Vagina (tissue), 2 donors: Measurements from ENCODE around the gene LKAAEAR1. TPM values are rescaled to one million over a fixed set of nuclear protein-coding genes. Genes with fewer than 3 reads are reported as not detected.
A peak's percentile ranks its signal among the peaks of the same experiment; 100 is the strongest.

Source experiments
- DNase-seq, 2 donors: peaks; one replicate each; pipeline ENCODE4 v3.0.0-alpha.2; 2017; ENCODE audit errors: extremely low spot score in 2 of 2
- H3K27ac ChIP-seq: fragments of 200-600 bp; sonication (generic); one replicate; pipeline ENCODE4 v1.5.1; 2019
- H3K27me3 ChIP-seq: fragments of 200-600 bp; sonication (generic); one replicate; pipeline ENCODE4 v1.5.1; 2019
- H3K36me3 ChIP-seq, 2 donors: fragments of 200-600 bp; sonication (generic); one replicate each; pipeline ENCODE4 v1.5.1; 2017 to 2019
- H3K4me1 ChIP-seq: fragments of 200-600 bp; sonication (generic); one replicate; pipeline ENCODE4 v1.5.1; 2019
- H3K4me3 ChIP-seq, 2 donors: fragments of 200-600 bp; sonication (generic); 1 replicate in 1 of 2; 2 replicates in 1 of 2; pipeline ENCODE4 v1.5.1; 2016 to 2019
- H3K9me3 ChIP-seq: fragments of 200-600 bp; sonication (generic); one replicate; pipeline ENCODE4 v1.5.1; 2019
- POLR2A ChIP-seq, 2 donors: fragments of 450-650 bp; IDR thresholded peaks; one replicate each; pipeline ENCODE4 v1.6.1; 2017; ENCODE audit warnings: antibody characterized with exemption in 2 of 2, mild to moderate bottlenecking in 2 of 2, moderate library complexity in 2 of 2
- POLR2AphosphoS5 ChIP-seq, 2 donors: sonication (generic); formaldehyde crosslinking; IDR thresholded peaks; one replicate each; pipeline ENCODE4 v1.9.0; 2017; ENCODE audit warnings: antibody characterized with exemption in 2 of 2, mild to moderate bottlenecking in 2 of 2, low read depth in 1 of 2; ENCODE audit not compliant: insufficient read depth in 1 of 2
- intact Hi-C: fragments of 100-400 bp; cut with DNase I; formaldehyde crosslinking; loops from one replicate; pipeline ENCODE4 v1.15.1; 2023
- total RNA-seq: library from RNA; depleted of rRNA; stranded (reverse); fragments of >200 nt; gene quantifications from one replicate; pipeline ENCODE4 v1.2.3, GENCODE V29; 2016
- TF ChIP-seq, protein P1 (sequence below), 3 experiments: fragments of 450-650 bp in 2 of 3; fragments of 200-600 bp in 1 of 3; sonication (generic) in 1 of 3; IDR thresholded peaks; one replicate each; pipeline ENCODE4 v1.5.1; 2017 to 2019; ENCODE audit warnings: antibody characterized with exemption in 3 of 3, mild to moderate bottlenecking in 2 of 3, moderate library complexity in 2 of 3

Gene LKAAEAR1
- total RNA-seq, 1 donor from 2014 or later = not detected

GRCh38 chr20:64083378-64083803 is 807 bp downstream of the LKAAEAR1 start:
- no peaks in the 10 kb centered on the region for H3K27me3 ChIP-seq

DNA sequence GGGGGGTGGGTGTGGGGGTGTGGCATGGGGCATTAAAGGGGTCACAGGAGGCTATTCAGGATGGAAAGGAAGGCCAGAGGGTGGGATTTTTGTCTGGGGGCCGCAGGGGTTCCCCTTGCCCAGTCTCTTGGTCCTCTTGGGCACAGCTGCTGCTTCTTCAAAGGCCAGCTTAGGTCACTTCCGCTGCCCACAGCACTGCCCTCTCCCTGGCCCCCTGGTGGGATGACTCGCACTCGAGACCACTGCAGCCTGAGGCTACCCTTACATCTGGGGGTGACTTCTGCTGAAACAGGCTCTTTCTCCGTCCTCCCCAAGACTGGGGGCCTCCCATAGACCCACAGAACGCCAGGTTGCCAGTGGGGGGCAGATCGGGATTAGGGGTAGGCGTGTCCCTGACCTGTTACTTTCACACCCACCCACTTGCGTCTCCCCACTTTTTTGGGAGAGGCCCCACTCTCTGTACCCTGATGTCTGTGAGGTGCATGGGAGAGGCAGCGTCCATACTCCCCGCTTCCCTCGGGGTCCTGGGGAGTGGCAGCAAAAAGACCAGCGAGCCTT is 1.3 kb downstream of the LKAAEAR1 start:
- Histone ChIP-seq H3K27ac (no peak overlapping the region), H3K27me3 (no peaks in the 10 kb centered on the region), H3K36me3 (no peaks in the 10 kb centered on the region), H3K4me1 (peaks cover 32% of the 10 kb centered on the region), H3K9me3 (no peaks in the 10 kb centered on the region), H3K4me3 (peak overlapping the region; percentile 36 to 62)
- no peak for DNase-seq
- intact Hi-C loops = no loop called here
- TF ChIP-seq POLR2A (IDR thresholded peaks at IDR 0.05) = no peak
- no peak for TF ChIP-seq POLR2AphosphoS5 (IDR thresholded peaks at IDR 0.05; ENCODE audit: insufficient read depth in 1 of 2, low read depth in 1 of 2)
- TF ChIP-seq, protein P1, sequence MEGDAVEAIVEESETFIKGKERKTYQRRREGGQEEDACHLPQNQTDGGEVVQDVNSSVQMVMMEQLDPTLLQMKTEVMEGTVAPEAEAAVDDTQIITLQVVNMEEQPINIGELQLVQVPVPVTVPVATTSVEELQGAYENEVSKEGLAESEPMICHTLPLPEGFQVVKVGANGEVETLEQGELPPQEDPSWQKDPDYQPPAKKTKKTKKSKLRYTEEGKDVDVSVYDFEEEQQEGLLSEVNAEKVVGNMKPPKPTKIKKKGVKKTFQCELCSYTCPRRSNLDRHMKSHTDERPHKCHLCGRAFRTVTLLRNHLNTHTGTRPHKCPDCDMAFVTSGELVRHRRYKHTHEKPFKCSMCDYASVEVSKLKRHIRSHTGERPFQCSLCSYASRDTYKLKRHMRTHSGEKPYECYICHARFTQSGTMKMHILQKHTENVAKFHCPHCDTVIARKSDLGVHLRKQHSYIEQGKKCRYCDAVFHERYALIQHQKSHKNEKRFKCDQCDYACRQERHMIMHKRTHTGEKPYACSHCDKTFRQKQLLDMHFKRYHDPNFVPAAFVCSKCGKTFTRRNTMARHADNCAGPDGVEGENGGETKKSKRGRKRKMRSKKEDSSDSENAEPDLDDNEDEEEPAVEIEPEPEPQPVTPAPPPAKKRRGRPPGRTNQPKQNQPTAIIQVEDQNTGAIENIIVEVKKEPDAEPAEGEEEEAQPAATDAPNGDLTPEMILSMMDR (IDR thresholded peaks at IDR 0.05) = no peak

More at GRCh38 chr20:64083378-64083803, 807 bp downstream of the LKAAEAR1 start:
- no peaks in the 10 kb centered on the region for H3K9me3 ChIP-seq
- intact Hi-C loops = no loop called here
- H3K36me3 ChIP-seq = no peaks in the 10 kb centered on the region
- no peak overlapping the region for H3K27ac ChIP-seq
- peak overlapping the region; percentile 36 to 62 for H3K4me3 ChIP-seq
- peaks cover 27% of the 10 kb centered on the region for H3K4me1 ChIP-seq
- DNase-seq = no peak
- TF ChIP-seq, protein P1 (IDR thresholded peaks at IDR 0.05) = peak; percentile 12 to 61 (median 51)
- TF ChIP-seq POLR2A (IDR thresholded peaks at IDR 0.05) = no peak

GRCh38 chr20:64082126-64082731 is 2.0 kb downstream of the LKAAEAR1 start:
- DNase-seq = no peak
- Histone ChIP-seq H3K36me3 (no peaks in the 10 kb centered on the region), H3K27ac (no peak overlapping the region), H3K27me3 (no peaks in the 10 kb centered on the region), H3K4me3 (no peak overlapping the region), H3K9me3 (no peaks in the 10 kb centered on the region), H3K4me1 (peaks cover 39% of the 10 kb centered on the region)
- TF ChIP-seq, protein P1 (IDR thresholded peaks at IDR 0.05) = no peak
- TF ChIP-seq POLR2AphosphoS5 (IDR thresholded peaks at IDR 0.05; ENCODE audit: insufficient read depth in 1 of 2, low read depth in 1 of 2) (no peak), POLR2A (IDR thresholded peaks at IDR 0.05) (no peak)
- intact Hi-C loops = no loop called here

- Histone ChIP-seq H3K27ac (no peak overlapping the region), H3K9me3 (no peaks in the 10 kb centered on the region), H3K4me1 (peaks cover 39% of the 10 kb centered on the region), H3K4me3 (no peak overlapping the region), H3K27me3 (no peaks in the 10 kb centered on the region), H3K36me3 (no peaks in the 10 kb centered on the region)
- intact Hi-C loops = no loop called here
- TF ChIP-seq, protein P1 (IDR thresholded peaks at IDR 0.05) = no peak
- TF ChIP-seq POLR2A (IDR thresholded peaks at IDR 0.05) (no peak), POLR2AphosphoS5 (IDR thresholded peaks at IDR 0.05; ENCODE audit: insufficient read depth in 1 of 2, low read depth in 1 of 2) (no peak)
- no peak for DNase-seq
These were observed 2.6 kb downstream of the LKAAEAR1 start for GRCh38 chr20:64081624-64081964.
